NCI-H1092 treated with DMSO at 0.1 percent for 48 hours (cell line): ENCODE measurements around the gene ZNF689.
"Not testable (repeated sequence)": the region's sequence is repeated elsewhere in the genome, so short reads cannot be mapped to it uniquely, and the experiment has no call there.

Experiments
- DNase-seq: peaks from one replicate; lab custom pipeline; 2025; lab: John Stamatoyannopoulos, UW

The ZNF689 gene

GRCh38 chr16:30609926-30610839, at the start of gene ZNF689:
Gene ZNF689 (minus strand): TSS chr16:30610389. CDS start chr16:30610041, 348 bp downstream.
- peak; percentile 98 for DNase-seq

- peak; percentile 99 for DNase-seq
These were observed 48.7 kb upstream of the ZNF689 start for GRCh38 chr16:30658731-30659506.

GRCh38 chr16:30657866-30658730, 47.9 kb upstream of the ZNF689 start, which contains the start of gene FBRS:
Gene FBRS (plus strand): TSS chr16:30658431. CDS start chr16:30659519, 1,088 bp downstream.
- peak; percentile 100 for DNase-seq

- DNase-seq, result peak; percentile 90
These were observed 47.0 kb upstream of the ZNF689 start for GRCh38 chr16:30656974-30657865.

- DNase-seq, result no peak
These were observed 46.2 kb upstream of the ZNF689 start for GRCh38 chr16:30656388-30656787.

GRCh38 chr16:30655815-30656347, 45.7 kb upstream of the ZNF689 start:
- no peak for DNase-seq

GRCh38 chr16:30654856-30655255, 44.7 kb upstream of the ZNF689 start:
- no peak for DNase-seq

- DNase-seq, result no peak
These were observed 42.5 kb upstream of the ZNF689 start for GRCh38 chr16:30652718-30653117.

- no peak for DNase-seq
These were observed 41.8 kb upstream of the ZNF689 start for GRCh38 chr16:30652005-30652296.

GRCh38 chr16:30651124-30652004, 41.2 kb upstream of the ZNF689 start:
- peak; percentile 62 for DNase-seq

GRCh38 chr16:30650369-30651123, 40.4 kb upstream of the ZNF689 start, which contains the start of gene PRR14:
Gene PRR14 (plus strand): TSS chr16:30650960. CDS start chr16:30651646, 686 bp downstream.
- DNase-seq, result peak; percentile 99

- no peak for DNase-seq
These were observed 39.7 kb upstream of the ZNF689 start for GRCh38 chr16:30649725-30650368.

- no peak for DNase-seq
These were observed 37.0 kb upstream of the ZNF689 start for GRCh38 chr16:30647274-30647571.

GRCh38 chr16:30645727-30646126, 35.5 kb upstream of the ZNF689 start:
- no peak for DNase-seq

- DNase-seq, result no peak
These were observed 34.2 kb upstream of the ZNF689 start for GRCh38 chr16:30644334-30644830.

GRCh38 chr16:30641378-30641982, 31.3 kb upstream of the ZNF689 start:
- no peak for DNase-seq

- peak; percentile 46 for DNase-seq
These were observed 27.8 kb upstream of the ZNF689 start for GRCh38 chr16:30637944-30638343.

GRCh38 chr16:30637139-30637538, 26.9 kb upstream of the ZNF689 start:
- DNase-seq, result not testable (repeated sequence)
